Measurements from ENCODE around the gene MOSPD3. TPM values are rescaled to one million over a fixed set of nuclear protein-coding genes. Genes with fewer than 3 reads are reported as not detected.

The MOSPD3 gene
- polyA plus RNA-seq, 1 donor (not counting 4 experiments of a cell fraction or from before 2014, with no cell fraction given): 5.5 TPM

DNA sequence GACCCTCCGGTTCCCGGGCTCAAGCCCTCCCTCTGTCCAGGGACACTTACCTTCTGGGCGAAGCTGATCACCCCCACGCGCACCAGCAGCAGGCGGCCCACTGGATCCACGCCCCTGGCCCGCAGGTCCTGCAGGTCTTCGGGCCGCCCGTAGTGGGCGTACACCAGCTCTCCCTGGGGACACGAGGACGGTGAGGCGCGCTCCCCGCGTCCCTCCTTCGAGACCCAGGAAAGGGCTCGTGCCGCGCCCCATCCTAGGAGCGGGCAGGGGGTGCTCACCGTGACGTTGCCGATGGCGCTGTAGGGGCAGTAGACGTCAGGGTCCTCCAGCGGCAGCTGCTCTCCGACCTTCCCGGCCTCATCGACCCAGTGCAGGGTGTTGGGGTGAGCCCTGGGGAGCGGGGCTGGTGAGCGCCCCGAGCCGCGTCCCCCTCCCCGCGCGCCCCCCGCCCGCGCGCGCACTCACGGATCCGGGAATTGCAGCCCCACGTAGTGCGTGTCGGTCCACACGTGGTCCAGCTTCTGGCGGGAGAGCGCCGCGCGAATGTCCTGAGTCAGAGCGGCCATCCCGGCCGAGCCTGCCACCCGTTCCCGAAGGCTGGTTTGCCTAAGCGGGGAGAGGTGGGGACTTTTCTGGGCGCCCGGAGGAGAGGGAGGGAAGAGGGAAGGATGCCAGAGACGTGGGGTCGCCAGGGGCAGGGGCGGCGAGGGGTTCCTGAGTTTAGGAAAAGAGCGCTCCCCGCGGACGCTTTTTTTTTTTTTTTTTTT lies 20.8 kb downstream of the MOSPD3 start:
- peak overlapping the region; percentile 36 to 51 (median 49) for H3K4me3 ChIP-seq (ENCODE audit: control insufficient read depth in 2 of 3, extremely low read depth in 1 of 3, insufficient read depth in 2 of 3, low read depth in 1 of 3, low read length in 3 of 3)
- no peaks in the 10 kb centered on the region for H3K9me3 ChIP-seq (ENCODE audit: control insufficient read depth, low read depth, low read length)
- H3K4me1 ChIP-seq (ENCODE audit: control insufficient read depth, extremely low read depth, insufficient read depth, low read length): peaks cover 5% of the 10 kb centered on the region
- dilution Hi-C loops (cut with MboI; ENCODE audit: extremely low pct_ligation_motif_present, low sequenced_read_pairs): no loop called here
- no peak overlapping the region for H3K27ac ChIP-seq (ENCODE audit: control insufficient read depth, insufficient read depth, low read length)
- H2AFZ ChIP-seq (ENCODE audit: control insufficient read depth, low read length): peak overlapping the region; percentile 84
- H4K20me1 ChIP-seq (ENCODE audit: control insufficient read depth, extremely low read depth, insufficient read depth, low read length): no peaks in the 10 kb centered on the region
- TF ChIP-seq, protein P1, sequence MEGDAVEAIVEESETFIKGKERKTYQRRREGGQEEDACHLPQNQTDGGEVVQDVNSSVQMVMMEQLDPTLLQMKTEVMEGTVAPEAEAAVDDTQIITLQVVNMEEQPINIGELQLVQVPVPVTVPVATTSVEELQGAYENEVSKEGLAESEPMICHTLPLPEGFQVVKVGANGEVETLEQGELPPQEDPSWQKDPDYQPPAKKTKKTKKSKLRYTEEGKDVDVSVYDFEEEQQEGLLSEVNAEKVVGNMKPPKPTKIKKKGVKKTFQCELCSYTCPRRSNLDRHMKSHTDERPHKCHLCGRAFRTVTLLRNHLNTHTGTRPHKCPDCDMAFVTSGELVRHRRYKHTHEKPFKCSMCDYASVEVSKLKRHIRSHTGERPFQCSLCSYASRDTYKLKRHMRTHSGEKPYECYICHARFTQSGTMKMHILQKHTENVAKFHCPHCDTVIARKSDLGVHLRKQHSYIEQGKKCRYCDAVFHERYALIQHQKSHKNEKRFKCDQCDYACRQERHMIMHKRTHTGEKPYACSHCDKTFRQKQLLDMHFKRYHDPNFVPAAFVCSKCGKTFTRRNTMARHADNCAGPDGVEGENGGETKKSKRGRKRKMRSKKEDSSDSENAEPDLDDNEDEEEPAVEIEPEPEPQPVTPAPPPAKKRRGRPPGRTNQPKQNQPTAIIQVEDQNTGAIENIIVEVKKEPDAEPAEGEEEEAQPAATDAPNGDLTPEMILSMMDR (optimal IDR thresholded peaks at IDR 0.05 in 1 of 3, IDR thresholded peaks at IDR 0.05 in 1 of 3, conservative IDR thresholded peaks at IDR 0.05 in 1 of 3; ENCODE audit: extremely low read depth in 1 of 3, insufficient read depth in 2 of 3, low read length in 3 of 3): peak; percentile 29 to 59 (median 59)
- no peak for TF ChIP-seq EZH2 (IDR thresholded peaks at IDR 0.05; ENCODE audit: low read length)
- H3K9me1 ChIP-seq (ENCODE audit: control insufficient read depth, extremely low read depth, insufficient read depth, low read length): no peaks in the 10 kb centered on the region
- peak overlapping the region; percentile 76 for H3K4me2 ChIP-seq (ENCODE audit: control insufficient read depth, extremely low read depth, insufficient read depth, low read depth, low read length)
- no peak for FAIRE-seq
- no peak for DNase-seq (ENCODE audit: low read depth, low spot score)
- H3K79me2 ChIP-seq (ENCODE audit: control insufficient read depth, insufficient read depth, low read length): no peaks in the 10 kb centered on the region
- peak overlapping the region; percentile 15 for H3K9ac ChIP-seq (ENCODE audit: control insufficient read depth, extremely low read depth, insufficient read depth, low read length)
- no peaks in the 10 kb centered on the region for H3K36me3 ChIP-seq (ENCODE audit: control insufficient read depth in 2 of 2, extremely low read depth in 1 of 2, insufficient read depth in 2 of 2, low read length in 2 of 2)
- H3K27me3 ChIP-seq (ENCODE audit: control insufficient read depth, extremely low read depth, insufficient read depth, low read length): peaks cover 10% of the 10 kb centered on the region

DNA sequence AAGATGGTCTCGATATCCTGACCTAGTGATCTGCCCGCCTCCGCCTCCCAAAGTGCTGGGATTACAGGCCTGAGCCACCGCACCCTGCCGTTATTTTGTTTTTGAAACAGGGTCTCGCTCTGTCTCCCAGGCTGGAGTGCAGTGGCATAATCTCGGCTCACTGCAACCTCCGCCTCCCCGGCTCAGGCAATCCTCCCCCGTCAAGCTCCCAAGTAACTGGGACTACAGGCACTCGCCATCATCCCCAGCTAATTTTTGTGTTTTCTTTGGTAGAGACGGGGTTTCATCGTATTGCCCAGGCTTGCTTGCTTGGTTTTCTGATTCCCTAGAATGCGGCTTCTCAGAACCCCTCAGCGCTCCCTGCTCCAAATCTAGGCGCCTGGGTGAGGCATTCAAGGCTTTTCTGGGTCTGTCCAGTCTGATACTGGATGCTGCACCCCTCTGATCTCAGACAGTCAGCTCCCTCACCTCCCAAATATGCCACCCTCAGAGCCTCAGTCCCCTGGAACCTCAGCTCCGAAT lies 27.7 kb downstream of the MOSPD3 start:
- no peaks in the 10 kb centered on the region for H3K27me3 ChIP-seq (ENCODE audit: control insufficient read depth, extremely low read depth, insufficient read depth, low read length)
- H4K20me1 ChIP-seq (ENCODE audit: control insufficient read depth, extremely low read depth, insufficient read depth, low read length): no peaks in the 10 kb centered on the region
- no peaks in the 10 kb centered on the region for H3K79me2 ChIP-seq (ENCODE audit: control insufficient read depth, insufficient read depth, low read length)
- FAIRE-seq: no peak
- dilution Hi-C loops (cut with MboI; ENCODE audit: extremely low pct_ligation_motif_present, low sequenced_read_pairs): no loop called here
- no peak overlapping the region for H3K4me2 ChIP-seq (ENCODE audit: control insufficient read depth, extremely low read depth, insufficient read depth, low read depth, low read length)
- no peak overlapping the region for H3K27ac ChIP-seq (ENCODE audit: control insufficient read depth, insufficient read depth, low read length)
- no peak overlapping the region for H3K9ac ChIP-seq (ENCODE audit: control insufficient read depth, extremely low read depth, insufficient read depth, low read length)
- no peak for DNase-seq (ENCODE audit: low read depth, low spot score)
- TF ChIP-seq, protein P1 (optimal IDR thresholded peaks at IDR 0.05 in 1 of 3, IDR thresholded peaks at IDR 0.05 in 1 of 3, conservative IDR thresholded peaks at IDR 0.05 in 1 of 3; ENCODE audit: extremely low read depth in 1 of 3, insufficient read depth in 2 of 3, low read length in 3 of 3): no peak
- TF ChIP-seq EZH2 (IDR thresholded peaks at IDR 0.05; ENCODE audit: low read length): no peak
- H3K4me1 ChIP-seq (ENCODE audit: control insufficient read depth, extremely low read depth, insufficient read depth, low read length): no peaks in the 10 kb centered on the region
- H2AFZ ChIP-seq (ENCODE audit: control insufficient read depth, low read length): no peak overlapping the region
- H3K9me3 ChIP-seq (ENCODE audit: control insufficient read depth, low read depth, low read length): no peaks in the 10 kb centered on the region
- no peak overlapping the region for H3K4me3 ChIP-seq (ENCODE audit: control insufficient read depth in 2 of 3, extremely low read depth in 1 of 3, insufficient read depth in 2 of 3, low read depth in 1 of 3, low read length in 3 of 3)
- H3K9me1 ChIP-seq (ENCODE audit: control insufficient read depth, extremely low read depth, insufficient read depth, low read length): no peaks in the 10 kb centered on the region
- H3K36me3 ChIP-seq (ENCODE audit: control insufficient read depth in 2 of 2, extremely low read depth in 1 of 2, insufficient read depth in 2 of 2, low read length in 2 of 2): no peaks in the 10 kb centered on the region
